Activated CD4-positive, alpha-beta T cell treated with anti-CD3 and anti-CD28 coated beads, Interleukin-2, Interleukin-4, amounts not matched to agents 100 ng/mL and 50 ng/mL, durations not matched to agents 16 hours and 8 hours (primary cell): ENCODE data around the gene TRANK1.
"Not testable (repeated sequence)": the region's sequence is repeated elsewhere in the genome, so short reads cannot be mapped to it uniquely, and the experiment has no call there.

ENCODE experiments used
- DNase-seq: peaks from one replicate; pipeline ENCODE4 v3.0.0-alpha.2; 2020; ENCODE audit warnings: low spot score

TRANK1 gene

GRCh38 chr3:36944641-36945270 lies at the start of gene TRANK1:
TRANK1 (minus strand) TSS chr3:36945054; CDS start chr3:36944809, 245 bp downstream.
- peak; percentile 61 for DNase-seq

- peak; percentile 94 for DNase-seq
These were observed 48.8 kb upstream of the TRANK1 start, which contains the start of gene MLH1 for GRCh38 chr3:36993326-36994283. MLH1 (plus strand) TSS chr3:36993518; CDS start chr3:36993548, 30 bp downstream.

- peak; percentile 100 for DNase-seq
These were observed 48.0 kb upstream of the TRANK1 start, which contains the start of gene EPM2AIP1 for GRCh38 chr3:36992806-36993325. EPM2AIP1 (minus strand) TSS chr3:36993131; CDS start chr3:36993077, 54 bp downstream.

- DNase-seq = peak; percentile 40
These were observed 47.3 kb upstream of the TRANK1 start for GRCh38 chr3:36991923-36992805.

GRCh38 chr3:36991147-36991546 lies 46.3 kb upstream of the TRANK1 start:
- peak; percentile 88 for DNase-seq

GRCh38 chr3:36989568-36989967 lies 44.7 kb upstream of the TRANK1 start:
- DNase-seq = no peak

GRCh38 chr3:36989005-36989404 lies 44.2 kb upstream of the TRANK1 start:
- DNase-seq = no peak

GRCh38 chr3:36988356-36988755 lies 43.5 kb upstream of the TRANK1 start:
- peak; percentile 41 for DNase-seq

GRCh38 chr3:36981006-36981405 lies 36.2 kb upstream of the TRANK1 start:
- DNase-seq = no peak

- DNase-seq = no peak
These were observed 28.3 kb upstream of the TRANK1 start for GRCh38 chr3:36973139-36973538.

- DNase-seq = no peak
These were observed 27.3 kb upstream of the TRANK1 start for GRCh38 chr3:36972163-36972562.

GRCh38 chr3:36969540-36970432 lies 24.9 kb upstream of the TRANK1 start:
- DNase-seq = peak; percentile 45

- no peak for DNase-seq
These were observed 24.2 kb upstream of the TRANK1 start for GRCh38 chr3:36969085-36969484.

GRCh38 chr3:36965440-36965839 lies 20.6 kb upstream of the TRANK1 start:
- DNase-seq = no peak

GRCh38 chr3:36964817-36965216 lies 20.0 kb upstream of the TRANK1 start:
- DNase-seq = no peak

GRCh38 chr3:36964331-36964730 lies 19.5 kb upstream of the TRANK1 start:
- DNase-seq = no peak

GRCh38 chr3:36963008-36963407 lies 18.2 kb upstream of the TRANK1 start:
- not testable (repeated sequence) for DNase-seq

GRCh38 chr3:36960502-36960901 lies 15.6 kb upstream of the TRANK1 start:
- DNase-seq = no peak

- DNase-seq = no peak
These were observed 15.0 kb upstream of the TRANK1 start for GRCh38 chr3:36959821-36960220.

GRCh38 chr3:36957862-36958686 lies 13.2 kb upstream of the TRANK1 start:
- DNase-seq = no peak
